BJ (cell line): ENCODE measurements around the gene CEP112. TPM values are rescaled to one million over a fixed set of nuclear protein-coding genes. Genes with fewer than 3 reads are reported as not detected.
"Not testable (repeated sequence)": the region's sequence is repeated elsewhere in the genome, so short reads cannot be mapped to it uniquely, and the experiment has no call there.

ENCODE experiments used
- CTCF ChIA-PET: fragments of 350-600 bp; formaldehyde crosslinking; extraction: SDS; loops from one replicate; lab custom pipeline; 2021; ENCODE audit warnings: antibody characterized with exemption, inconsistent platforms; lab: Yijun Ruan, JAX
- POLR2A ChIA-PET: fragments of 300-600 bp; sonication (Branson Sonifier 250); formaldehyde crosslinking; extraction: SDS; loops from one replicate; lab custom pipeline; 2021; ENCODE audit warnings: antibody characterized with exemption; lab: Charles Lee
- DNase-seq: peaks from one replicate; pipeline ENCODE4 v3.0.0-alpha.2; 2011; ENCODE audit warnings: low read depth
- H3K27me3 ChIP-seq: 2 replicates; pipeline ENCODE4 v1.6.0; 2011; ENCODE audit warnings: low read length; ENCODE audit not compliant: control insufficient read depth, insufficient read depth
- H3K36me3 ChIP-seq: 2 replicates; pipeline ENCODE4 v1.5.1; 2011; ENCODE audit warnings: low read length; ENCODE audit not compliant: control insufficient read depth, insufficient read depth
- H3K4me3 ChIP-seq: 2 replicates; pipeline ENCODE4 v1.5.1; 2011; ENCODE audit warnings: low read depth, mild to moderate bottlenecking, control low read depth, low read length
- CTCF ChIP-seq: IDR thresholded peaks from 2 replicates; pipeline ENCODE4 v1.5.1; 2011; ENCODE audit warnings: low read depth, mild to moderate bottlenecking, control low read depth, inconsistent platforms, low read length, moderate library complexity; ENCODE audit not compliant: insufficient read depth
- polyA plus RNA-seq: library from polyadenylated mRNA; depleted of rRNA; stranded (reverse); fragments of >200 nt; gene quantifications from 2 replicates; pipeline ENCODE4 v1.2.3, GENCODE V29; 2011

CEP112 gene
- polyA plus RNA-seq, 1 experiment = 3.3 TPM

DNA sequence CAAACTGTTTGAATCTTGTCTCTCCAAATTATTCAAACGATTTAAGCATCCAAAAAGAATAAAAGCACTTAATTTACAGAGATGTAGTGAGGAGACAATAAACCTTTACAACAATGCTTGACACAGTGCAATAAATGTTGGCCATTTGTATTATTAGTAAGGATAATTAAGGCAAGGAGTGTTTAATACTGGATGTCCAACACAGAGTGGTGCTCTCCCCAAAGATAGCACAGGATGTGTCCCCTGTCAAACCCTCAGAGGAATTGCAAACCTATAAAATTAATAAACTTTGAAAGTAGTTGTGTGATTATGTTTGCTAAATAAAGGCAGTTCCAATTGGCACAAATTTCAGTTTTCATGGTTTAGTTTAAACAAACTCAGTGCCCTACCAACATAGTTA, 377.5 kb downstream of the CEP112 start:
- ChIA-PET CTCF (no interaction called here), POLR2A (no interaction called here)
- H3K4me3 ChIP-seq = no peak overlapping the region
- no peak for TF ChIP-seq CTCF
- H3K36me3 ChIP-seq = no peaks in the 10 kb centered on the region
- DNase-seq = no peak
- H3K27me3 ChIP-seq = no peaks in the 10 kb centered on the region

DNA sequence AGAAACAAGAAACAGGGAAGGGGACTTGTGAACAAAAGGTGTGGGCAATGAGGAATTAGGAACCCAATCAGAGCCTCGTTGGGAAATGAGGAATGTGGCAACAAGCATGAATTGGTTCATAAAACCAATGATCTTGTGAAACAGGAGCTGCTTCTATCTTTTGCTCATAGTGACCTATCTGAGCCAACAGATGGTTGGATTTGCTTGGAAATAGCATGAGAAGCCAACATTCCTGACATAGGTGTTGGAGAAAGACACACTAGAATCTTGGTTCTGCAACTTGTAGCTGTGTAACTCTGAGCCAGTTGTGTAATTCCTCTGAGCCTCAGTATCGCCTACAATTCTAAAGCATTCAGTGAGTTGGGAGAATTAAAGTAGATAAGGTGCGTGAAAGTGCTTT, 378.6 kb downstream of the CEP112 start:
- no peak for TF ChIP-seq CTCF
- Histone ChIP-seq H3K36me3 (no peaks in the 10 kb centered on the region), H3K27me3 (no peaks in the 10 kb centered on the region), H3K4me3 (no peak overlapping the region)
- no peak for DNase-seq
- CTCF ChIA-PET = no interaction called here
- POLR2A ChIA-PET = interaction anchor here (0.6 kb wide), 2 partner anchors 22 to 219 kb away, joined by 3 read pairs; no protein-coding TSS in a partner anchor

- CTCF ChIA-PET = no interaction called here
- Histone ChIP-seq H3K36me3 (no peaks in the 10 kb centered on the region), H3K4me3 (no peak overlapping the region), H3K27me3 (no peaks in the 10 kb centered on the region)
- no peak for DNase-seq
- POLR2A ChIA-PET = no interaction called here
- TF ChIP-seq CTCF = no peak
Observed at GRCh38 chr17:65811043-65811442, 380.9 kb downstream of the CEP112 start.

GRCh38 chr17:65809366-65809765, 382.6 kb downstream of the CEP112 start:
- Histone ChIP-seq H3K27me3 (no peaks in the 10 kb centered on the region), H3K36me3 (no peaks in the 10 kb centered on the region), H3K4me3 (no peak overlapping the region)
- ChIA-PET POLR2A (no interaction called here), CTCF (interaction anchor here (0.9 kb wide), 1 partner anchor 12 kb away, joined by 3 read pairs; no protein-coding TSS in a partner anchor)
- DNase-seq = no peak
- TF ChIP-seq CTCF = no peak

- H3K27me3 ChIP-seq, POLR2A ChIA-PET, H3K4me3 ChIP-seq, H3K36me3 ChIP-seq, DNase-seq: not testable (repeated sequence)
- CTCF ChIA-PET = interaction anchor here (1.1 kb wide), 1 partner anchor 14 kb away, joined by 5 read pairs; no protein-coding TSS in a partner anchor
Observed at GRCh38 chr17:65808566-65808965, 383.4 kb downstream of the CEP112 start.

- DNase-seq = no peak
- H3K36me3 ChIP-seq = no peaks in the 10 kb centered on the region
- ChIA-PET CTCF (interaction anchor here (1.1 kb wide), 1 partner anchor 13 kb away, joined by 5 read pairs; no protein-coding TSS in a partner anchor), POLR2A (no interaction called here)
- no peak overlapping the region for H3K4me3 ChIP-seq
- H3K27me3 ChIP-seq = no peaks in the 10 kb centered on the region
- TF ChIP-seq CTCF = no peak
Observed at GRCh38 chr17:65807361-65807760, 384.6 kb downstream of the CEP112 start.
